Natural killer cell (primary cell): ENCODE measurements around the gene IQCK. TPM values are rescaled to one million over a fixed set of nuclear protein-coding genes. Genes with fewer than 3 reads are reported as not detected.

Experiments
- ATAC-seq, 3 donors: fragments of 150-1000 bp in 2 of 3; fragments of 200-7000 bp in 1 of 3; cut with Tn5 transposase; 1 replicate in 1 of 3; 2 replicates in 2 of 3; pipeline ENCODE4 v1.10.0; 2021; ENCODE audit warnings: mild to moderate bottlenecking in 2 of 3, moderate library complexity in 2 of 3
- DNase-seq, 2 donors: peaks; one replicate each; pipeline versions ENCODE4 v3.0.0 to v3.0.0-alpha.2; 2013 to 2021; ENCODE audit warnings: mixed read lengths in 1 of 2
- H3K27ac ChIP-seq: one replicate; pipeline ENCODE4 v1.5.1; 2013; ENCODE audit warnings: mild to moderate bottlenecking, low read length
- H3K27me3 ChIP-seq: one replicate; pipeline ENCODE4 v1.6.1; 2013; ENCODE audit warnings: low read length; ENCODE audit not compliant: control insufficient read depth, insufficient read depth
- H3K36me3 ChIP-seq: one replicate; pipeline ENCODE4 v1.6.1; 2013; ENCODE audit warnings: low read length; ENCODE audit not compliant: control insufficient read depth, insufficient read depth
- H3K4me1 ChIP-seq: one replicate; pipeline ENCODE4 v1.6.1; 2013; ENCODE audit warnings: low read length; ENCODE audit not compliant: control insufficient read depth, insufficient read depth
- H3K4me3 ChIP-seq: one replicate; pipeline ENCODE4 v1.5.1; 2013; ENCODE audit warnings: low read length
- H3K9me3 ChIP-seq: one replicate; pipeline ENCODE4 v1.6.1; 2013; ENCODE audit warnings: low read length; ENCODE audit not compliant: control insufficient read depth, insufficient read depth
- H3K27ac Mint-ChIP-seq, 2 donors: one replicate each; pipeline ENCODE4 v1.8.0; 2022; ENCODE audit warnings: mild to moderate bottlenecking in 2 of 2, mixed read lengths in 2 of 2, moderate library complexity in 1 of 2
- H3K27me3 Mint-ChIP-seq, 2 donors: one replicate each; pipeline ENCODE4 v1.8.0; 2022; ENCODE audit warnings: low read depth in 2 of 2, mixed read lengths in 2 of 2
- H3K36me3 Mint-ChIP-seq: one replicate; pipeline ENCODE4 v1.8.0; 2022; ENCODE audit warnings: mixed read lengths
- H3K4me1 Mint-ChIP-seq, 2 donors: one replicate each; pipeline ENCODE4 v1.8.0; 2022; ENCODE audit warnings: mixed read lengths in 2 of 2
- H3K4me3 Mint-ChIP-seq: one replicate; pipeline ENCODE4 v1.8.0; 2022; ENCODE audit warnings: mild to moderate bottlenecking, moderate library complexity, mixed read lengths
- H3K9me3 Mint-ChIP-seq, 2 donors: one replicate each; pipeline ENCODE4 v1.8.0; 2022; ENCODE audit warnings: mixed read lengths in 2 of 2
- WGBS: methylation state at CpG from one replicate; pipeline ENCODE4 v1.1.7; 2013; ENCODE audit warnings: missing lambda C conversion rate; ENCODE audit not compliant: insufficient coverage; 5-methylcytosine and 5-hydroxymethylcytosine counted together
- intact Hi-C: fragments of 100-400 bp; cut with micrococcal nuclease; formaldehyde crosslinking; loops from one replicate; pipeline ENCODE4 v1.14.2; 2022
- total RNA-seq, 4 donors: library from RNA; stranded (reverse); fragments of 120-200 nt in 1 of 4; gene quantifications; one replicate each; pipeline versions ENCODE4 v1.2.3 to v1.2.4, GENCODE V29; 2013 to 2022
- TF ChIP-seq, protein P1 (sequence below): fragments of 200-600 bp; IDR thresholded peaks from one replicate; pipeline ENCODE4 v1.8.0; 2022; ENCODE audit warnings: antibody characterized with exemption

The IQCK gene
- total RNA-seq, 3 donors from 2014 or later (not counting 1 experiment from before 2014, with no cell fraction given): 0.38 to 1.8 (median 0.68) TPM

DNA sequence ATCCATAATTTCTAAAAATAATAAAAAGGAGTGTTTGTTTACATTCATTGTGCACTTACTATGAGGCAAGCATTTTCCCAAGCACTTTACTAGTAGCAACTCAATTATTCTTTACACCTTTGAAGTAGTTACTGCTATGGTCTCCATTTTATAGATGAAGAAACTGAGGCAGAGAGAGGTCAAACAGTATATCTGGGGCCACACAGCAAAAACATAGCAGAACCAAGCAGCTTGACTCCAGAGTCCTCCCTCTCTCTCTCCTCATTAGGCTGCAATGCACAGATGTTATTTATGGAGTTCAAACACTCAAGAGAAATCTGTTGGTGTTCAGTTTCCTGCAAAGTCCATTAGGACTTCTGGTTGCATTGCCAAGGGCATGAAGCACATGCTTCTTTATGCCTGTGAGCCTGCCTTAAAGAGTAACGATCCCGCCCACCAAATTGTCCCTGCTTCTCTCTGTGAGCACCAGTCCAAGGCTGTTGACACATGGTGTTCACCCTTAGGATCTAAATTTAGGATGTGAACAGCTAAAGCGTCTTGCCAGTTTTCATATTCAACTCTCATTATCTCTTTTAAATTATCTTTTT, 122.5 kb downstream of the IQCK start:
- intact Hi-C loops: no loop called here
- Histone ChIP-seq H3K9me3 (no peaks in the 10 kb centered on the region), H3K4me3 (no peak overlapping the region), H3K27ac (no peak overlapping the region), H3K36me3 (no peaks in the 10 kb centered on the region), H3K4me1 (no peaks in the 10 kb centered on the region), H3K27me3 (no peaks in the 10 kb centered on the region)
- Mint-ChIP-seq H3K4me1 (no peaks in the 10 kb centered on the region), H3K27ac (no peak overlapping the region), H3K4me3 (no peak overlapping the region), H3K9me3 (no peaks in the 10 kb centered on the region), H3K27me3 (peaks cover 0 to 6% of the 10 kb centered on the region in 2 donors), H3K36me3 (no peaks in the 10 kb centered on the region)
- ATAC-seq (no peak), DNase-seq (no peak)
- TF ChIP-seq, protein P1, sequence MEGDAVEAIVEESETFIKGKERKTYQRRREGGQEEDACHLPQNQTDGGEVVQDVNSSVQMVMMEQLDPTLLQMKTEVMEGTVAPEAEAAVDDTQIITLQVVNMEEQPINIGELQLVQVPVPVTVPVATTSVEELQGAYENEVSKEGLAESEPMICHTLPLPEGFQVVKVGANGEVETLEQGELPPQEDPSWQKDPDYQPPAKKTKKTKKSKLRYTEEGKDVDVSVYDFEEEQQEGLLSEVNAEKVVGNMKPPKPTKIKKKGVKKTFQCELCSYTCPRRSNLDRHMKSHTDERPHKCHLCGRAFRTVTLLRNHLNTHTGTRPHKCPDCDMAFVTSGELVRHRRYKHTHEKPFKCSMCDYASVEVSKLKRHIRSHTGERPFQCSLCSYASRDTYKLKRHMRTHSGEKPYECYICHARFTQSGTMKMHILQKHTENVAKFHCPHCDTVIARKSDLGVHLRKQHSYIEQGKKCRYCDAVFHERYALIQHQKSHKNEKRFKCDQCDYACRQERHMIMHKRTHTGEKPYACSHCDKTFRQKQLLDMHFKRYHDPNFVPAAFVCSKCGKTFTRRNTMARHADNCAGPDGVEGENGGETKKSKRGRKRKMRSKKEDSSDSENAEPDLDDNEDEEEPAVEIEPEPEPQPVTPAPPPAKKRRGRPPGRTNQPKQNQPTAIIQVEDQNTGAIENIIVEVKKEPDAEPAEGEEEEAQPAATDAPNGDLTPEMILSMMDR: no peak
- 77% methylated on average over 2 of the region's 3 CpGs for WGBS

DNA sequence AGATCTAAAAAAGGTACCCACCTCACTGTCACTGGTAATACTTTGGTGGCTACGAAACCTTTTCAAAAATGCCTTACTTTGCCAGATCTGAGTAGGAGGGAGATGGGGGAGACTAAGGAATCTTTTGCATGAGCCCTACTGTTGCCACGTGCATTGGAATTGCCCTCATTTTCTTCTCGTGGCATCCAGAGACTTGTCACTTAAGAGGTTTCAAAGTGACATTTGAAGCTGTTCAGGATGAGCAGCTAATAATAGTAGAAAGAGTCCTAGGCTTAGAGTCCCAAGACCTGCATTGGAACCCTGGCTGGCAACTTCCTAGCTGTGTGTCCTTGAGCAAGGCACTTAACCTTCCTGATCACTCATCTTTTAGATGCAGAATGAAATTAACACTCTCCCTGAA, 123.1 kb downstream of the IQCK start:
- Mint-ChIP-seq H3K27ac (no peak overlapping the region), H3K36me3 (no peaks in the 10 kb centered on the region), H3K4me3 (no peak overlapping the region), H3K9me3 (no peaks in the 10 kb centered on the region), H3K27me3 (peaks cover 2 to 6% of the 10 kb centered on the region in 2 donors), H3K4me1 (no peaks in the 10 kb centered on the region)
- WGBS: 87% methylated on average over 3 of the region's 3 CpGs
- TF ChIP-seq, protein P1: no peak
- H3K27me3 ChIP-seq: no peaks in the 10 kb centered on the region
- DNase-seq: no peak
- no peak overlapping the region for H3K27ac ChIP-seq
- no peaks in the 10 kb centered on the region for H3K36me3 ChIP-seq
- no peak overlapping the region for H3K4me3 ChIP-seq
- H3K4me1 ChIP-seq: no peaks in the 10 kb centered on the region
- ATAC-seq: no peak
- intact Hi-C loops: no loop called here
- no peaks in the 10 kb centered on the region for H3K9me3 ChIP-seq

DNA sequence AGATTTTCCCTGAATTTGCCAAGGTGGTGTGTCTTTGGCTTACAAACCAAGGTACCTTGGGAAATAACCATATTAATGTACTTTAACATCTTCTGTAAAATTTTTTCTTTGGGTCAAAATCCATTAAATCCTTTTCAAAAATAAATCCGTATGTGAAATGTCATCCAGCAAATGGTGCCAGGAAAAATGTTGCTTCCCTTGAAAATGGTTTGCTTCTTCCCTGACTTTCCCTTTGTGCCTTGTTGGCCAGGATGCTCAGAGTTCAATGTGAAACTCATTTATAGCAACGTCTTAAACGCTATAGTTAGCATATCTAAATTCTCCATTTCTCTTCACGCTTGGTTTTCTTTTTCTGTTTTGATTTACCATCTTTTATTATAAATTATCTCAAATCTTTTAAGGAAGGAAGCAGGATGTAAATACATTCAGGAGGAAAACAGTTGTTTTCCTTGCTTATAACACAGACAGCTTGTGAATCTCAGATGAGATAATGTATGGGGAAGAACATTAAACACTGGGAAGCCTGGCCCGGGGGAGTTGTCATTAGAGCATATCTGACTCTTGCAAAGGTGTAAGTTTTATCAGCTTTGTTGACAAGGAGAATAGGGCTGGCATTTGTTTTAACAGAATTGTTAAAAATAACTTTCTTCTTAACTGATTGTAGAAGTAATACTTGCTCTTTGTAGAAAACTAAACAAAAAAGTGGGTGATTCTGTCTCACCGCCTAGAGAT, 124.5 kb downstream of the IQCK start:
- Mint-ChIP-seq H3K9me3 (no peaks in the 10 kb centered on the region), H3K4me3 (no peak overlapping the region), H3K4me1 (no peaks in the 10 kb centered on the region), H3K27ac (no peak overlapping the region), H3K27me3 (peaks cover 12% of the 10 kb centered on the region in 2 donors), H3K36me3 (no peaks in the 10 kb centered on the region)
- intact Hi-C loops: no loop called here
- no peak overlapping the region for H3K27ac ChIP-seq
- TF ChIP-seq, protein P1: no peak
- DNase-seq (no peak), ATAC-seq (no peak)
- H3K27me3 ChIP-seq: no peaks in the 10 kb centered on the region
- no peaks in the 10 kb centered on the region for H3K4me1 ChIP-seq
- 72% methylated on average over 4 of the region's 6 CpGs for WGBS
- H3K9me3 ChIP-seq: no peaks in the 10 kb centered on the region
- H3K4me3 ChIP-seq: no peak overlapping the region
- no peaks in the 10 kb centered on the region for H3K36me3 ChIP-seq
